ENCODE measurements around the gene SLC25A42. TPM values are rescaled to one million over a fixed set of nuclear protein-coding genes. Genes with fewer than 3 reads are reported as not detected.

SLC25A42 gene
- polyA plus RNA-seq, 2 of the 4 experiments (the other 2 are of a cell fraction): 0.92 to 1.3 TPM

- ChIA-PET CTCF (no interaction called here), POLR2A (no interaction called here)
- 4% methylated on average over 24 of the region's 94 CpGs for WGBS (ENCODE audit: missing lambda C conversion rate)
- Histone ChIP-seq H3K4me3 (peak within 1 kb of the TSS; percentile 87), H3K4me1 (peaks cover 13% of the 10 kb centered on the region; the same call in 1 of the 3 replicates), H3K9me3 (peaks cover 9% of the 10 kb centered on the region; the same call in 2 of the 3 replicates), H3K4me2 (peak within 1 kb of the TSS; percentile 99), H3K27ac (peak within 1 kb of the TSS; percentile 86 to 98)
- FAIRE-seq (no peak), ATAC-seq (peak; percentile 90 to 96), DNase-seq (ENCODE audit: low read depth in 1 of 2, low spot score in 1 of 2) (peak; percentile 86 to 88)
- TF ChIP-seq ATOH8 (CRISPR knock-in tag; IDR thresholded peaks at IDR 0.05; ENCODE audit: low read depth): peak; percentile 75; the same call in 1 of the 2 replicates
- TF ChIP-seq, protein P1, sequence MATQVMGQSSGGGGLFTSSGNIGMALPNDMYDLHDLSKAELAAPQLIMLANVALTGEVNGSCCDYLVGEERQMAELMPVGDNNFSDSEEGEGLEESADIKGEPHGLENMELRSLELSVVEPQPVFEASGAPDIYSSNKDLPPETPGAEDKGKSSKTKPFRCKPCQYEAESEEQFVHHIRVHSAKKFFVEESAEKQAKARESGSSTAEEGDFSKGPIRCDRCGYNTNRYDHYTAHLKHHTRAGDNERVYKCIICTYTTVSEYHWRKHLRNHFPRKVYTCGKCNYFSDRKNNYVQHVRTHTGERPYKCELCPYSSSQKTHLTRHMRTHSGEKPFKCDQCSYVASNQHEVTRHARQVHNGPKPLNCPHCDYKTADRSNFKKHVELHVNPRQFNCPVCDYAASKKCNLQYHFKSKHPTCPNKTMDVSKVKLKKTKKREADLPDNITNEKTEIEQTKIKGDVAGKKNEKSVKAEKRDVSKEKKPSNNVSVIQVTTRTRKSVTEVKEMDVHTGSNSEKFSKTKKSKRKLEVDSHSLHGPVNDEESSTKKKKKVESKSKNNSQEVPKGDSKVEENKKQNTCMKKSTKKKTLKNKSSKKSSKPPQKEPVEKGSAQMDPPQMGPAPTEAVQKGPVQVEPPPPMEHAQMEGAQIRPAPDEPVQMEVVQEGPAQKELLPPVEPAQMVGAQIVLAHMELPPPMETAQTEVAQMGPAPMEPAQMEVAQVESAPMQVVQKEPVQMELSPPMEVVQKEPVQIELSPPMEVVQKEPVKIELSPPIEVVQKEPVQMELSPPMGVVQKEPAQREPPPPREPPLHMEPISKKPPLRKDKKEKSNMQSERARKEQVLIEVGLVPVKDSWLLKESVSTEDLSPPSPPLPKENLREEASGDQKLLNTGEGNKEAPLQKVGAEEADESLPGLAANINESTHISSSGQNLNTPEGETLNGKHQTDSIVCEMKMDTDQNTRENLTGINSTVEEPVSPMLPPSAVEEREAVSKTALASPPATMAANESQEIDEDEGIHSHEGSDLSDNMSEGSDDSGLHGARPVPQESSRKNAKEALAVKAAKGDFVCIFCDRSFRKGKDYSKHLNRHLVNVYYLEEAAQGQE (IDR thresholded peaks at IDR 0.05): 0 out of 2 replicates have a peak, but pooled peaks have one; percentile 13
- TF ChIP-seq CEBPB (IDR thresholded peaks at IDR 0.05): peak; percentile 68 to 79
- TF ChIP-seq, protein P2, sequence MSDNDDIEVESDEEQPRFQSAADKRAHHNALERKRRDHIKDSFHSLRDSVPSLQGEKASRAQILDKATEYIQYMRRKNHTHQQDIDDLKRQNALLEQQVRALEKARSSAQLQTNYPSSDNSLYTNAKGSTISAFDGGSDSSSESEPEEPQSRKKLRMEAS (IDR thresholded peaks at IDR 0.05): peak; percentile 99
- 0 out of 2 replicates have a peak, but pooled peaks have one; percentile 16 for TF ChIP-seq NPAS2 (CRISPR knock-in tag; IDR thresholded peaks at IDR 0.05; ENCODE audit: borderline replicate concordance)
- TF ChIP-seq JUN (IDR thresholded peaks at IDR 0.05): peak in 1 of 2 experiments; percentile 44; a peak in 2 of 5 replicates
- no peak for TF ChIP-seq EP300 (IDR thresholded peaks at IDR 0.05)
- TF ChIP-seq EHF (CRISPR knock-in tag; IDR thresholded peaks at IDR 0.05): no peak
- TF ChIP-seq RAD21 (conservative IDR thresholded peaks at IDR 0.05 in 1 of 2, IDR thresholded peaks at IDR 0.05 in 1 of 2): no peak
- no peak for TF ChIP-seq ESRRA (IDR thresholded peaks at IDR 0.05; ENCODE audit: borderline replicate concordance, low read length)
- peak; percentile 71; the same call in 1 of the 2 replicates for TF ChIP-seq MYC (IDR thresholded peaks at IDR 0.05; ENCODE audit: borderline replicate concordance, low read length)
- no peak for TF ChIP-seq BHLHE40 (IDR thresholded peaks at IDR 0.05; ENCODE audit: low read depth, low read length)
- peak; percentile 23 for TF ChIP-seq POLR2A (IDR thresholded peaks at IDR 0.05; ENCODE audit: low read length)
- TF ChIP-seq ZFP36 (IDR thresholded peaks at IDR 0.05; ENCODE audit: borderline replicate concordance, partially characterized antibody): no peak
- TF ChIP-seq, protein P3, sequence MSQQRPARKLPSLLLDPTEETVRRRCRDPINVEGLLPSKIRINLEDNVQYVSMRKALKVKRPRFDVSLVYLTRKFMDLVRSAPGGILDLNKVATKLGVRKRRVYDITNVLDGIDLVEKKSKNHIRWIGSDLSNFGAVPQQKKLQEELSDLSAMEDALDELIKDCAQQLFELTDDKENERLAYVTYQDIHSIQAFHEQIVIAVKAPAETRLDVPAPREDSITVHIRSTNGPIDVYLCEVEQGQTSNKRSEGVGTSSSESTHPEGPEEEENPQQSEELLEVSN (IDR thresholded peaks at IDR 0.05; ENCODE audit: borderline replicate concordance, low read depth): peak; percentile 99
- TF ChIP-seq, protein P4, sequence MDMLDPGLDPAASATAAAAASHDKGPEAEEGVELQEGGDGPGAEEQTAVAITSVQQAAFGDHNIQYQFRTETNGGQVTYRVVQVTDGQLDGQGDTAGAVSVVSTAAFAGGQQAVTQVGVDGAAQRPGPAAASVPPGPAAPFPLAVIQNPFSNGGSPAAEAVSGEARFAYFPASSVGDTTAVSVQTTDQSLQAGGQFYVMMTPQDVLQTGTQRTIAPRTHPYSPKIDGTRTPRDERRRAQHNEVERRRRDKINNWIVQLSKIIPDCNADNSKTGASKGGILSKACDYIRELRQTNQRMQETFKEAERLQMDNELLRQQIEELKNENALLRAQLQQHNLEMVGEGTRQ (IDR thresholded peaks at IDR 0.05): peak; percentile 61
- peak; percentile 62 for TF ChIP-seq PHF8 (IDR thresholded peaks at IDR 0.05; ENCODE audit: borderline replicate concordance, low read depth)
- TF ChIP-seq HDAC2 (IDR thresholded peaks at IDR 0.05): peak; percentile 76; the same call in 1 of the 2 replicates
Measured at GRCh38 chr19:19033426-19034203, 30.2 kb upstream of the SLC25A42 start, which contains the start of the genes ARMC6 and SUGP2. Gene ARMC6, plus strand, starts transcription at chr19:19033603. Its CDS starts 607 bp downstream, at chr19:19034210. Gene SUGP2, minus strand, starts transcription at chr19:19033517. Its CDS starts 2,446 bp downstream, at chr19:19031071.
